WERI-Rb-1 (cell line): ENCODE results near the gene RGS3.

ENCODE experiments used
- DNase-seq: peaks from one replicate; pipeline ENCODE4 v3.0.0-alpha.2; 2020
- H3K27ac ChIP-seq: fragments of 250-450 bp; sonication (Bioruptor Pico); 2 replicates; pipeline ENCODE4 v1.5.1; 2020; ENCODE audit warnings: mild to moderate bottlenecking, moderate library complexity
- H3K27me3 ChIP-seq: fragments of 250-450 bp; sonication (Bioruptor Pico); 2 replicates; pipeline ENCODE4 v1.5.1; 2021; ENCODE audit warnings: mild to moderate bottlenecking, low read depth, moderate library complexity; ENCODE audit not compliant: insufficient read depth, severe bottlenecking
- H3K36me3 ChIP-seq: fragments of 250-450 bp; sonication (Bioruptor Pico); 2 replicates; pipeline ENCODE4 v1.5.1; 2020; ENCODE audit warnings: mild to moderate bottlenecking, moderate library complexity
- H3K4me3 ChIP-seq: 2 replicates; pipeline ENCODE4 v1.5.1; 2011; ENCODE audit warnings: low read depth, mild to moderate bottlenecking, control low read depth, low read length
- H3K9me3 ChIP-seq: fragments of 250-450 bp; sonication (Bioruptor Pico); 2 replicates; pipeline ENCODE4 v1.5.1; 2021; ENCODE audit warnings: mild to moderate bottlenecking, moderate library complexity; ENCODE audit not compliant: severe bottlenecking
- CTCF ChIP-seq: IDR thresholded peaks from 2 replicates; pipeline ENCODE4 v1.5.1; 2011; ENCODE audit warnings: low read depth, mild to moderate bottlenecking, control low read depth, inconsistent platforms, low read length

The RGS3 gene

GRCh38 chr9:113617550-113617949, 154.0 kb downstream of the RGS3 start:
- DNase-seq, result no peak
- H3K36me3 ChIP-seq, result no peaks in the 10 kb centered on the region
- no peak for TF ChIP-seq CTCF
- no peaks in the 10 kb centered on the region for H3K9me3 ChIP-seq
- no peak overlapping the region for H3K4me3 ChIP-seq
- H3K27me3 ChIP-seq, result no peaks in the 10 kb centered on the region
- H3K27ac ChIP-seq, result no peak overlapping the region

- H3K4me3 ChIP-seq, result no peak overlapping the region
- H3K27me3 ChIP-seq, result no peaks in the 10 kb centered on the region
- no peak overlapping the region for H3K27ac ChIP-seq
- H3K36me3 ChIP-seq, result no peaks in the 10 kb centered on the region
- H3K9me3 ChIP-seq, result no peaks in the 10 kb centered on the region
- DNase-seq, result no peak
- TF ChIP-seq CTCF, result no peak
Measured at GRCh38 chr9:113618836-113619490, 155.4 kb downstream of the RGS3 start.

GRCh38 chr9:113619491-113620376, 156.2 kb downstream of the RGS3 start:
- H3K36me3 ChIP-seq, result no peaks in the 10 kb centered on the region
- no peaks in the 10 kb centered on the region for H3K27me3 ChIP-seq
- H3K9me3 ChIP-seq, result no peaks in the 10 kb centered on the region
- H3K4me3 ChIP-seq, result no peak overlapping the region
- H3K27ac ChIP-seq, result no peak overlapping the region
- DNase-seq, result no peak
- TF ChIP-seq CTCF, result no peak

- no peak for TF ChIP-seq CTCF
- Histone ChIP-seq H3K9me3 (no peaks in the 10 kb centered on the region), H3K27ac (no peak overlapping the region), H3K36me3 (no peaks in the 10 kb centered on the region), H3K4me3 (no peak overlapping the region), H3K27me3 (no peaks in the 10 kb centered on the region)
- DNase-seq, result no peak
Measured at GRCh38 chr9:113620377-113621161, 157.0 kb downstream of the RGS3 start.

GRCh38 chr9:113621309-113621791, 157.8 kb downstream of the RGS3 start:
- Histone ChIP-seq H3K9me3 (no peaks in the 10 kb centered on the region), H3K27me3 (no peaks in the 10 kb centered on the region), H3K4me3 (no peak overlapping the region), H3K27ac (no peak overlapping the region), H3K36me3 (no peaks in the 10 kb centered on the region)
- no peak for DNase-seq
- TF ChIP-seq CTCF, result no peak
